Osteoblast (primary cell): ENCODE results near the gene UGP2. TPM values are rescaled to one million over a fixed set of nuclear protein-coding genes. Genes with fewer than 3 reads are reported as not detected.
A peak's percentile ranks its signal among the peaks of the same experiment; 100 is the strongest.

Source experiments
- DNase-seq: peaks from one replicate; pipeline ENCODE4 v3.0.0; 2011; ENCODE audit warnings: low spot score, mixed read lengths; ENCODE audit not compliant: insufficient read length; ENCODE audit errors: missing footprints
- H2AFZ ChIP-seq: 2 replicates; pipeline ENCODE4 v1.6.0; 2011; ENCODE audit warnings: mild to moderate bottlenecking, low read length
- H3K27ac ChIP-seq: 2 replicates; pipeline ENCODE4 v1.5.1; 2011; ENCODE audit warnings: mild to moderate bottlenecking, low read depth, low read length, moderate library complexity
- H3K27me3 ChIP-seq: 2 replicates; pipeline ENCODE4 v1.6.0; 2012; ENCODE audit warnings: mild to moderate bottlenecking, control low read depth, inconsistent platforms, low read length, moderate library complexity; ENCODE audit not compliant: insufficient read depth
- H3K36me3 ChIP-seq: 2 replicates; pipeline ENCODE4 v1.5.1; 2011; ENCODE audit warnings: mild to moderate bottlenecking, low read length, control low read depth, moderate library complexity; ENCODE audit not compliant: insufficient read depth
- H3K4me1 ChIP-seq: 2 replicates; pipeline ENCODE4 v1.5.1; 2011; ENCODE audit warnings: mild to moderate bottlenecking, low read length, control low read depth, moderate library complexity; ENCODE audit not compliant: insufficient read depth
- H3K4me2 ChIP-seq: 2 replicates; pipeline ENCODE4 v1.6.0; 2011; ENCODE audit warnings: mild to moderate bottlenecking, low read length; ENCODE audit not compliant: insufficient read depth
- H3K4me3 ChIP-seq: fragments of 200-600 bp; sonication (generic); 3 replicates; pipeline ENCODE4 v1.5.1; 2012; ENCODE audit warnings: mild to moderate bottlenecking, low read length, inconsistent platforms; ENCODE audit not compliant: insufficient read depth
- H3K79me2 ChIP-seq: 2 replicates; pipeline ENCODE4 v1.6.0; 2012; ENCODE audit warnings: mild to moderate bottlenecking, low read length, control low read depth, inconsistent platforms; ENCODE audit not compliant: insufficient read depth
- H3K9me3 ChIP-seq: 2 replicates; pipeline ENCODE4 v1.5.1; 2011; ENCODE audit warnings: low read depth, low read length, control low read depth
- H4K20me1 ChIP-seq: 2 replicates; pipeline ENCODE4 v1.6.0; 2012; ENCODE audit warnings: mild to moderate bottlenecking, low read length, control low read depth; ENCODE audit not compliant: insufficient read depth
- CTCF ChIP-seq: IDR thresholded peaks from 2 replicates; pipeline ENCODE4 v1.5.1; 2011; ENCODE audit warnings: mild to moderate bottlenecking, low read depth, low read length, moderate library complexity; ENCODE audit errors: extremely low read depth
- total RNA-seq: library from RNA; depleted of rRNA; stranded (reverse); fragments of >200 nt; gene quantifications from 2 replicates; pipeline ENCODE4 v1.2.3, GENCODE V29; 2012

Gene UGP2
- total RNA-seq, 1 donor: 123 TPM

- Histone ChIP-seq H3K4me1 (peaks cover 16% of the 10 kb centered on the region), H3K27ac (peak overlapping the region; percentile 56), H3K9me3 (no peaks in the 10 kb centered on the region), H2AFZ (no peak overlapping the region), H3K36me3 (no peaks in the 10 kb centered on the region), H3K79me2 (no peaks in the 10 kb centered on the region), H3K4me3 (no peak overlapping the region), H3K4me2 (peak overlapping the region; percentile 48), H3K27me3 (no peaks in the 10 kb centered on the region), H4K20me1 (no peaks in the 10 kb centered on the region)
- no peak for TF ChIP-seq CTCF
- DNase-seq: no peak
These were observed 13.9 kb upstream of the UGP2 start for GRCh38 chr2:63827749-63828148.

- H3K79me2 ChIP-seq: no peaks in the 10 kb centered on the region
- no peaks in the 10 kb centered on the region for H3K27me3 ChIP-seq
- H3K27ac ChIP-seq: no peak overlapping the region
- peaks cover 16% of the 10 kb centered on the region for H3K4me1 ChIP-seq
- no peak for TF ChIP-seq CTCF
- H3K9me3 ChIP-seq: no peaks in the 10 kb centered on the region
- no peak overlapping the region for H3K4me3 ChIP-seq
- H3K36me3 ChIP-seq: no peaks in the 10 kb centered on the region
- H2AFZ ChIP-seq: no peak overlapping the region
- no peak overlapping the region for H3K4me2 ChIP-seq
- DNase-seq: no peak
- no peaks in the 10 kb centered on the region for H4K20me1 ChIP-seq
These were observed 10.5 kb upstream of the UGP2 start for GRCh38 chr2:63831176-63831575.

GRCh38 chr2:63834401-63834800 lies 7.3 kb upstream of the UGP2 start:
- Histone ChIP-seq H3K36me3 (no peaks in the 10 kb centered on the region), H3K27ac (no peak overlapping the region), H3K27me3 (no peaks in the 10 kb centered on the region), H3K4me3 (no peak overlapping the region), H2AFZ (no peak overlapping the region), H3K79me2 (no peaks in the 10 kb centered on the region), H4K20me1 (no peaks in the 10 kb centered on the region), H3K4me2 (no peak overlapping the region), H3K9me3 (no peaks in the 10 kb centered on the region), H3K4me1 (no peaks in the 10 kb centered on the region)
- DNase-seq: no peak
- no peak for TF ChIP-seq CTCF

GRCh38 chr2:63837036-63837594 lies 4.6 kb upstream of the UGP2 start:
- Histone ChIP-seq H3K4me3 (no peak overlapping the region), H3K79me2 (peaks cover 4% of the 10 kb centered on the region), H3K36me3 (no peaks in the 10 kb centered on the region), H3K9me3 (no peaks in the 10 kb centered on the region), H3K27ac (no peak overlapping the region), H4K20me1 (no peaks in the 10 kb centered on the region), H2AFZ (no peak overlapping the region), H3K27me3 (no peaks in the 10 kb centered on the region), H3K4me1 (peaks cover 9% of the 10 kb centered on the region), H3K4me2 (no peak overlapping the region)
- DNase-seq: no peak
- no peak for TF ChIP-seq CTCF
